Spleen (tissue), 11 donors: Measurements from ENCODE around the gene CNTNAP2. TPM values are rescaled to one million over a fixed set of nuclear protein-coding genes. Genes with fewer than 3 reads are reported as not detected.

Experiments used
- DNase-seq: peaks from one replicate; pipeline ENCODE4 v3.0.0-alpha.2; 2020
- H3K27ac ChIP-seq, 8 donors: fragments of 200-600 bp; sonication (generic) in 7 of 8; 1 replicate in 4 of 8; 2 replicates in 4 of 8; pipeline versions ENCODE4 v1.5.0 to v1.8.0; 2016 to 2021; ENCODE audit warnings: inconsistent platforms in 4 of 8, mild to moderate bottlenecking in 4 of 8, moderate library complexity in 1 of 8
- H3K27me3 ChIP-seq, 7 donors: fragments of 200-600 bp; sonication (generic) in 6 of 7; replicated peaks in 1 of 7; 1 replicate in 4 of 7; 2 replicates in 3 of 7; pipeline versions ENCODE4 v1.5.0 to v1.8.0; 2016 to 2021; ENCODE audit warnings: inconsistent platforms in 3 of 7, mild to moderate bottlenecking in 1 of 7
- H3K36me3 ChIP-seq, 6 donors: fragments of 200-600 bp; sonication (generic) in 5 of 6; 1 replicate in 4 of 6; 2 replicates in 2 of 6; pipeline versions ENCODE4 v1.5.0 to v1.8.0; 2016 to 2021; ENCODE audit warnings: inconsistent platforms in 2 of 6
- H3K4me1 ChIP-seq, 6 donors: fragments of 200-600 bp; sonication (generic) in 5 of 6; 1 replicate in 3 of 6; 2 replicates in 3 of 6; pipeline versions ENCODE4 v1.5.0 to v1.8.0; 2016 to 2021; ENCODE audit warnings: inconsistent platforms in 3 of 6
- H3K4me3 ChIP-seq, 8 donors: fragments of 200-600 bp; sonication (generic) in 7 of 8; 1 replicate in 4 of 8; 2 replicates in 4 of 8; pipeline versions ENCODE4 v1.5.0 to v1.8.0; 2016 to 2021; ENCODE audit warnings: inconsistent platforms in 4 of 8, mild to moderate bottlenecking in 4 of 8, moderate library complexity in 2 of 8
- H3K9me3 ChIP-seq, 8 donors: fragments of 200-600 bp; sonication (generic) in 7 of 8; 1 replicate in 4 of 8; 2 replicates in 4 of 8; pipeline versions ENCODE4 v1.5.0 to v1.8.0; 2016 to 2021; ENCODE audit warnings: inconsistent platforms in 4 of 8
- CTCF ChIP-seq, 11 experiments: fragments of 200-600 bp in 7 of 11; fragments of 450-650 bp in 4 of 11; sonication (generic) in 4 of 11; IDR thresholded peaks in 8 of 11; conservative IDR thresholded peaks in 3 of 11; 1 replicate in 7 of 11; 2 replicates in 4 of 11; pipeline versions ENCODE4 v1.4.0 to v1.8.0; 2016 to 2021; ENCODE audit warnings: antibody characterized with exemption in 11 of 11, inconsistent platforms in 4 of 11, mild to moderate bottlenecking in 1 of 11
- POLR2A ChIP-seq, 3 donors: fragments of 450-650 bp; IDR thresholded peaks; one replicate each; pipeline ENCODE4 v1.5.1; 2017; ENCODE audit warnings: antibody characterized with exemption in 3 of 3, mild to moderate bottlenecking in 1 of 3
- POLR2AphosphoS5 ChIP-seq, 3 donors: sonication (generic); formaldehyde crosslinking; IDR thresholded peaks; one replicate each; pipeline ENCODE4 v1.5.1; 2017; ENCODE audit warnings: antibody characterized with exemption in 3 of 3
- WGBS, 5 donors: extraction: QIAGEN DNeasy Blood & Tissue Kit in 3 of 5; methylation state at CpG; one replicate each; pipeline versions ENCODE4 v1.1.5 to v1.1.7; 2013 to 2018; 5-methylcytosine and 5-hydroxymethylcytosine counted together
- intact Hi-C: fragments of 100-400 bp; cut with DNase I; formaldehyde crosslinking; loops from one replicate; pipeline ENCODE4 v1.15.0; 2023; ENCODE audit warnings: low total_unique reads
- polyA plus RNA-seq, 3 donors: library from polyadenylated mRNA; stranded (reverse); fragments of 200-250 nt; gene quantifications; one replicate each; pipeline ENCODE4 v1.2.1, GENCODE V29; 2013
- total RNA-seq, 7 donors: library from RNA; depleted of rRNA in 3 of 7; stranded (reverse); fragments of >200 nt in 3 of 7; fragmentation: NEBNext Ultra II Directional in 4 of 7; extraction: Animal tissue kit (Norgen Biotek cat#: 25700) in 4 of 7; gene quantifications; one replicate each; pipeline versions ENCODE4 v1.1.0 to v1.2.1, GENCODE V29; 2016 to 2021
- donor health status: healthy with polysubstance abuse.
- donor health status: DM: no; HTN: no; CAD: no; lungs with moderate emphysema.
- donor health status: DM: no; HTN: no; CAD: no.
- donor health status: Bipolar disorder and iron deficiency.
- donor health status: healthy.
- donor health status: DM: no; HTN: no; CAD: no.
- donor health status: DM: yes; HTN: yes; CAD: no.

Gene CNTNAP2
- total and polyA plus RNA-seq, 10 donors, result 0.13 to 2.0 (median 0.82) TPM

- intact Hi-C loops, result no loop called here
- no peak for TF ChIP-seq POLR2A (IDR thresholded peaks at IDR 0.05)
- no peak for TF ChIP-seq CTCF (IDR thresholded peaks at IDR 0.05 in 8 of 11, conservative IDR thresholded peaks at IDR 0.05 in 3 of 11)
- no peak for TF ChIP-seq POLR2AphosphoS5 (IDR thresholded peaks at IDR 0.05)
- Histone ChIP-seq H3K9me3 (peaks cover 0 to 2% (median 0%) of the 10 kb centered on the region in 8 donors), H3K36me3 (no peaks in the 10 kb centered on the region), H3K27ac (no peak overlapping the region), H3K4me1 (no peaks in the 10 kb centered on the region), H3K4me3 (no peak overlapping the region), H3K27me3 (no peaks in the 10 kb centered on the region)
- WGBS, 5 donors, result 79 to 88% (median 82%) methylated on average over 5 of the region's 5 CpGs
- DNase-seq, result no peak
These were observed 2245.9 kb downstream of the CNTNAP2 start for GRCh38 chr7:148362541-148362940.

GRCh38 chr7:148367731-148368475 is 2251.3 kb downstream of the CNTNAP2 start:
- DNase-seq, result no peak

GRCh38 chr7:148368562-148368961 is 2252.0 kb downstream of the CNTNAP2 start:
- H3K27ac ChIP-seq, result no peak overlapping the region
- H3K4me3 ChIP-seq, result no peak overlapping the region
- no peak for TF ChIP-seq POLR2AphosphoS5 (IDR thresholded peaks at IDR 0.05)
- no peak for TF ChIP-seq POLR2A (IDR thresholded peaks at IDR 0.05)
- TF ChIP-seq CTCF (IDR thresholded peaks at IDR 0.05 in 8 of 11, conservative IDR thresholded peaks at IDR 0.05 in 3 of 11), result no peak
- no peaks in the 10 kb centered on the region for H3K36me3 ChIP-seq
- DNase-seq, result no peak
- 75 to 88% (median 80%) methylated on average over 10 of the region's 10 CpGs for WGBS, 5 donors
- intact Hi-C loops, result no loop called here
- H3K4me1 ChIP-seq, result no peaks in the 10 kb centered on the region
- H3K9me3 ChIP-seq, result peaks cover 0 to 8% (median 0%) of the 10 kb centered on the region in 8 donors
- no peaks in the 10 kb centered on the region for H3K27me3 ChIP-seq

More at GRCh38 chr7:148367731-148368475, 2251.3 kb downstream of the CNTNAP2 start:
- Histone ChIP-seq H3K27me3 (no peaks in the 10 kb centered on the region), H3K9me3 (peaks cover 0 to 8% (median 0%) of the 10 kb centered on the region in 8 donors), H3K36me3 (no peaks in the 10 kb centered on the region), H3K4me1 (no peaks in the 10 kb centered on the region), H3K27ac (no peak overlapping the region), H3K4me3 (no peak overlapping the region)
- intact Hi-C loops, result no loop called here
- 88 to 94% (median 91%) methylated on average over 9 of the region's 9 CpGs for WGBS, 5 donors
- TF ChIP-seq POLR2A (IDR thresholded peaks at IDR 0.05) (no peak), POLR2AphosphoS5 (IDR thresholded peaks at IDR 0.05) (no peak), CTCF (IDR thresholded peaks at IDR 0.05 in 8 of 11, conservative IDR thresholded peaks at IDR 0.05 in 3 of 11) (no peak)

GRCh38 chr7:148371280-148371937 is 2254.8 kb downstream of the CNTNAP2 start:
- no peaks in the 10 kb centered on the region for H3K27me3 ChIP-seq
- WGBS, 5 donors, result 80 to 95% (median 86%) methylated on average over 11 of the region's 11 CpGs
- no peaks in the 10 kb centered on the region for H3K36me3 ChIP-seq
- no peak overlapping the region for H3K27ac ChIP-seq
- H3K4me3 ChIP-seq, result no peak overlapping the region
- intact Hi-C loops, result no loop called here
- TF ChIP-seq CTCF (IDR thresholded peaks at IDR 0.05 in 8 of 11, conservative IDR thresholded peaks at IDR 0.05 in 3 of 11) (no peak), POLR2A (IDR thresholded peaks at IDR 0.05) (no peak), POLR2AphosphoS5 (IDR thresholded peaks at IDR 0.05) (no peak)
- no peaks in the 10 kb centered on the region for H3K4me1 ChIP-seq
- peaks cover 0 to 8% (median 0%) of the 10 kb centered on the region in 8 donors for H3K9me3 ChIP-seq
- DNase-seq, result no peak
